ENCODE results near the gene RTN4. TPM values are rescaled to one million over a fixed set of nuclear protein-coding genes. Genes with fewer than 3 reads are reported as not detected.

Gene RTN4
- polyA plus RNA-seq, 1 donor (not counting 4 experiments of a cell fraction or from before 2014, with no cell fraction given), result 406 TPM

DNA sequence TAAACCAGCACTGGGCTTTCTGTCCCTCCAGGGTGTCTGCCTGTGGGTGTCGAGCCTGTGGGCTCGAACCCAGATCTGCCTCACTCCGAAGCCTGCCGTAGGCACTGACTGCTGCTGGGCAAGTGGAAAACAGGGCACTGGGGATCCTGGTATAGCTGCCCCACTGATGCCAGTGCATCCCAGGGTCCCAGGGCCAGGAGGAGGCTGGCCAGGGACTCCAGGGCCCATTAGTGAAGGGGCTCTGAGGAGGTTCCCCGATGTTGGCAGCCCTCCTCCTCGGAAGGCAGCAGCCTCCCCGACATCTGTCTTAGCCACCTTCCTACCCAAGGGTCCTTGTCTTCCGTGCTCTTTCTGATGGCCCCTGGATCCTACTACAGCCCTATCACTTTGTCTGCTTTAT lies 96.1 kb downstream of the RTN4 start:
- no peaks in the 10 kb centered on the region for H3K27me3 ChIP-seq (ENCODE audit: control insufficient read depth, extremely low read depth, insufficient read depth, low read length)
- FAIRE-seq (no peak), DNase-seq (ENCODE audit: low read depth, low spot score) (no peak)
- no peaks in the 10 kb centered on the region for H3K36me3 ChIP-seq (ENCODE audit: control insufficient read depth in 2 of 2, extremely low read depth in 1 of 2, insufficient read depth in 2 of 2, low read length in 2 of 2)
- H3K27ac ChIP-seq (ENCODE audit: control insufficient read depth, insufficient read depth, low read length), result no peak overlapping the region
- no peaks in the 10 kb centered on the region for H4K20me1 ChIP-seq (ENCODE audit: control insufficient read depth, extremely low read depth, insufficient read depth, low read length)
- no peaks in the 10 kb centered on the region for H3K79me2 ChIP-seq (ENCODE audit: control insufficient read depth, insufficient read depth, low read length)
- no peak overlapping the region for H3K9ac ChIP-seq (ENCODE audit: control insufficient read depth, extremely low read depth, insufficient read depth, low read length)
- H3K4me1 ChIP-seq (ENCODE audit: control insufficient read depth, extremely low read depth, insufficient read depth, low read length), result no peaks in the 10 kb centered on the region
- dilution Hi-C loops (cut with MboI; ENCODE audit: extremely low pct_ligation_motif_present, low sequenced_read_pairs), result no loop called here
- no peaks in the 10 kb centered on the region for H3K9me1 ChIP-seq (ENCODE audit: control insufficient read depth, extremely low read depth, insufficient read depth, low read length)
- TF ChIP-seq, protein P1, sequence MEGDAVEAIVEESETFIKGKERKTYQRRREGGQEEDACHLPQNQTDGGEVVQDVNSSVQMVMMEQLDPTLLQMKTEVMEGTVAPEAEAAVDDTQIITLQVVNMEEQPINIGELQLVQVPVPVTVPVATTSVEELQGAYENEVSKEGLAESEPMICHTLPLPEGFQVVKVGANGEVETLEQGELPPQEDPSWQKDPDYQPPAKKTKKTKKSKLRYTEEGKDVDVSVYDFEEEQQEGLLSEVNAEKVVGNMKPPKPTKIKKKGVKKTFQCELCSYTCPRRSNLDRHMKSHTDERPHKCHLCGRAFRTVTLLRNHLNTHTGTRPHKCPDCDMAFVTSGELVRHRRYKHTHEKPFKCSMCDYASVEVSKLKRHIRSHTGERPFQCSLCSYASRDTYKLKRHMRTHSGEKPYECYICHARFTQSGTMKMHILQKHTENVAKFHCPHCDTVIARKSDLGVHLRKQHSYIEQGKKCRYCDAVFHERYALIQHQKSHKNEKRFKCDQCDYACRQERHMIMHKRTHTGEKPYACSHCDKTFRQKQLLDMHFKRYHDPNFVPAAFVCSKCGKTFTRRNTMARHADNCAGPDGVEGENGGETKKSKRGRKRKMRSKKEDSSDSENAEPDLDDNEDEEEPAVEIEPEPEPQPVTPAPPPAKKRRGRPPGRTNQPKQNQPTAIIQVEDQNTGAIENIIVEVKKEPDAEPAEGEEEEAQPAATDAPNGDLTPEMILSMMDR (optimal IDR thresholded peaks at IDR 0.05 in 1 of 3, IDR thresholded peaks at IDR 0.05 in 1 of 3, conservative IDR thresholded peaks at IDR 0.05 in 1 of 3; ENCODE audit: extremely low read depth in 1 of 3, insufficient read depth in 2 of 3, low read length in 3 of 3), result no peak
- no peak for TF ChIP-seq EZH2 (IDR thresholded peaks at IDR 0.05; ENCODE audit: low read length)
- H3K4me2 ChIP-seq (ENCODE audit: control insufficient read depth, extremely low read depth, insufficient read depth, low read depth, low read length), result no peak overlapping the region
- H3K4me3 ChIP-seq (ENCODE audit: control insufficient read depth in 2 of 3, extremely low read depth in 1 of 3, insufficient read depth in 2 of 3, low read depth in 1 of 3, low read length in 3 of 3), result no peak overlapping the region
- H3K9me3 ChIP-seq (ENCODE audit: control insufficient read depth, low read depth, low read length), result no peaks in the 10 kb centered on the region
- no peak overlapping the region for H2AFZ ChIP-seq (ENCODE audit: control insufficient read depth, low read length)

- H3K9me3 ChIP-seq (ENCODE audit: control insufficient read depth, low read depth, low read length), result no peaks in the 10 kb centered on the region
- H3K4me2 ChIP-seq (ENCODE audit: control insufficient read depth, extremely low read depth, insufficient read depth, low read depth, low read length), result no peak overlapping the region
- no peak overlapping the region for H2AFZ ChIP-seq (ENCODE audit: control insufficient read depth, low read length)
- no peaks in the 10 kb centered on the region for H3K79me2 ChIP-seq (ENCODE audit: control insufficient read depth, insufficient read depth, low read length)
- DNase-seq (ENCODE audit: low read depth, low spot score), result no peak
- H3K4me3 ChIP-seq (ENCODE audit: control insufficient read depth in 2 of 3, extremely low read depth in 1 of 3, insufficient read depth in 2 of 3, low read depth in 1 of 3, low read length in 3 of 3), result no peak overlapping the region
- H3K9ac ChIP-seq (ENCODE audit: control insufficient read depth, extremely low read depth, insufficient read depth, low read length), result no peak overlapping the region
- TF ChIP-seq EZH2 (IDR thresholded peaks at IDR 0.05; ENCODE audit: low read length), result no peak
- TF ChIP-seq, protein P1 (optimal IDR thresholded peaks at IDR 0.05 in 1 of 3, IDR thresholded peaks at IDR 0.05 in 1 of 3, conservative IDR thresholded peaks at IDR 0.05 in 1 of 3; ENCODE audit: extremely low read depth in 1 of 3, insufficient read depth in 2 of 3, low read length in 3 of 3), result no peak
- H4K20me1 ChIP-seq (ENCODE audit: control insufficient read depth, extremely low read depth, insufficient read depth, low read length), result no peaks in the 10 kb centered on the region
- no peaks in the 10 kb centered on the region for H3K36me3 ChIP-seq (ENCODE audit: control insufficient read depth in 2 of 2, extremely low read depth in 1 of 2, insufficient read depth in 2 of 2, low read length in 2 of 2)
- no peak overlapping the region for H3K27ac ChIP-seq (ENCODE audit: control insufficient read depth, insufficient read depth, low read length)
- no peaks in the 10 kb centered on the region for H3K27me3 ChIP-seq (ENCODE audit: control insufficient read depth, extremely low read depth, insufficient read depth, low read length)
- dilution Hi-C loops (cut with MboI; ENCODE audit: extremely low pct_ligation_motif_present, low sequenced_read_pairs), result no loop called here
- no peaks in the 10 kb centered on the region for H3K9me1 ChIP-seq (ENCODE audit: control insufficient read depth, extremely low read depth, insufficient read depth, low read length)
- no peak for FAIRE-seq
- no peaks in the 10 kb centered on the region for H3K4me1 ChIP-seq (ENCODE audit: control insufficient read depth, extremely low read depth, insufficient read depth, low read length)
Measured at GRCh38 chr2:54952978-54953456, 97.2 kb downstream of the RTN4 start.
